GM23338 (cell line): Measurements from ENCODE around the gene C2orf49. TPM values are rescaled to one million over a fixed set of nuclear protein-coding genes. Genes with fewer than 3 reads are reported as not detected.

Experiments
- ATAC-seq: fragments of 200-7000 bp; cut with Tn5 transposase; 3 replicates; pipeline ENCODE4 v1.9.1; 2020
- DNase-seq: peaks from one replicate; pipeline ENCODE4 v3.0.0-alpha.2; 2015; ENCODE audit warnings: low spot score
- H2AFZ ChIP-seq: fragments of 200-600 bp; sonication (generic); 2 replicates; pipeline ENCODE4 v1.8.0; 2016; ENCODE audit warnings: antibody characterized with exemption, mild to moderate bottlenecking, moderate library complexity
- H3F3A ChIP-seq: fragments of 200-600 bp; sonication (generic); replicated peaks from 2 replicates; pipeline ENCODE4 v1.8.0; 2017; ENCODE audit warnings: antibody characterized with exemption, mixed run types, low read depth
- H3K27ac ChIP-seq: fragments of 200-600 bp; sonication (generic); 2 replicates; pipeline ENCODE4 v1.6.1; 2016; ENCODE audit warnings: low read depth
- H3K27me3 ChIP-seq: fragments of 200-600 bp; sonication (generic); 2 replicates; pipeline ENCODE4 v1.8.0; 2016; ENCODE audit warnings: mild to moderate bottlenecking, mixed run types, moderate library complexity; ENCODE audit not compliant: insufficient read depth
- H3K36me3 ChIP-seq: fragments of 200-600 bp; sonication (generic); 2 replicates; pipeline ENCODE4 v1.8.0; 2016; ENCODE audit warnings: mild to moderate bottlenecking; ENCODE audit not compliant: insufficient read depth
- H3K4me1 ChIP-seq: fragments of 200-600 bp; sonication (generic); 2 replicates; pipeline ENCODE4 v1.8.0; 2016; ENCODE audit warnings: mild to moderate bottlenecking, moderate library complexity; ENCODE audit not compliant: insufficient read depth
- H3K4me2 ChIP-seq: fragments of 200-600 bp; sonication (generic); 2 replicates; pipeline ENCODE4 v1.7.1; 2017; ENCODE audit warnings: mixed run types
- H3K4me3 ChIP-seq: fragments of 200-600 bp; sonication (generic); 2 replicates; pipeline ENCODE4 v1.6.1; 2016; ENCODE audit warnings: mixed run types
- H3K79me2 ChIP-seq: fragments of 200-600 bp; sonication (generic); replicated peaks from 2 replicates; pipeline ENCODE4 v1.8.0; 2017; ENCODE audit warnings: mild to moderate bottlenecking; ENCODE audit not compliant: insufficient read depth
- H3K9me2 ChIP-seq: fragments of 200-600 bp; sonication (generic); 2 replicates; pipeline ENCODE4 v1.8.0; 2017; ENCODE audit not compliant: insufficient read depth
- H4K20me1 ChIP-seq: fragments of 200-600 bp; sonication (generic); replicated peaks from 2 replicates; pipeline ENCODE4 v1.8.0; 2017; ENCODE audit warnings: mild to moderate bottlenecking; ENCODE audit not compliant: insufficient read depth
- H3K27ac Mint-ChIP-seq: 2 replicates; pipeline ENCODE4 v1.8.0; 2020; ENCODE audit warnings: inconsistent platforms, mild to moderate bottlenecking, moderate library complexity, mixed read lengths
- H3K27me3 Mint-ChIP-seq: 3 replicates; pipeline ENCODE4 v1.8.0; 2022; ENCODE audit warnings: low read depth, mild to moderate bottlenecking, moderate library complexity, mixed read lengths, inconsistent platforms; ENCODE audit not compliant: insufficient read depth, poor library complexity
- H3K36me3 Mint-ChIP-seq: 3 replicates; pipeline ENCODE4 v1.8.0; 2021; ENCODE audit warnings: low read depth, mild to moderate bottlenecking, inconsistent platforms, moderate library complexity, mixed read lengths
- H3K4me1 Mint-ChIP-seq: 3 replicates; pipeline ENCODE4 v1.8.0; 2020; ENCODE audit warnings: mild to moderate bottlenecking, inconsistent platforms, mixed read lengths
- H3K4me3 Mint-ChIP-seq: 3 replicates; pipeline ENCODE4 v1.8.0; 2021; ENCODE audit warnings: moderate library complexity, mild to moderate bottlenecking, inconsistent platforms, mixed read lengths
- H3K9me3 Mint-ChIP-seq: 3 replicates; pipeline ENCODE4 v1.8.0; 2020; ENCODE audit warnings: moderate library complexity, mild to moderate bottlenecking, inconsistent platforms, mixed read lengths
- ETS1 ChIP-seq: IDR thresholded peaks from 2 replicates; pipeline ENCODE4 v1.6.1; 2016; ENCODE audit warnings: antibody characterized with exemption
- EZH2 ChIP-seq: fragments of 200-600 bp; sonication (generic); IDR thresholded peaks from one replicate; pipeline ENCODE4 v1.8.0; 2017; ENCODE audit warnings: antibody characterized with exemption, mild to moderate bottlenecking, low read depth; ENCODE audit not compliant: unreplicated experiment
- JUNB ChIP-seq: IDR thresholded peaks from one replicate; pipeline ENCODE4 v1.6.1; 2016; ENCODE audit warnings: antibody characterized with exemption; ENCODE audit not compliant: unreplicated experiment
- REST ChIP-seq: IDR thresholded peaks from one replicate; pipeline ENCODE4 v1.6.1; 2018; ENCODE audit warnings: antibody characterized with exemption; ENCODE audit not compliant: unreplicated experiment
- ZNF462 ChIP-seq: fragments of 250-450 bp; sonication (Bioruptor Pico); IDR thresholded peaks from 2 replicates; pipeline ENCODE4 v1.5.0; 2020; ENCODE audit warnings: mild to moderate bottlenecking, moderate library complexity
- polyA plus RNA-seq: library from polyadenylated mRNA; unstranded; fragments of >200 nt; fragmentation: Nextera tagmentation; extraction: Ambion mirVana; gene quantifications from 2 replicates; pipeline ENCODE4 v1.2.1, GENCODE V29; 2016
- total RNA-seq: library from RNA; depleted of rRNA; stranded (reverse); fragments of >200 nt; shearing (Covaris generic); gene quantifications from 2 replicates; pipeline ENCODE4 v1.2.3, GENCODE V29; 2014

C2orf49 gene
- total and polyA plus RNA-seq, 2 experiments from 2014 or later, result 19.6 to 33.8 TPM

- TF ChIP-seq ZNF462 (CRISPR knock-in tag), result no peak
- TF ChIP-seq JUNB, result no peak
- TF ChIP-seq ETS1, result no peak
These were observed 36.6 kb downstream of the C2orf49 start (continued) for GRCh38 chr2:105373895-105374401.

- Mint-ChIP-seq H3K4me1 (no peaks in the 10 kb centered on the region), H3K4me3 (no peak overlapping the region), H3K27me3 (peaks cover 2% of the 10 kb centered on the region), H3K36me3 (peaks cover 8% of the 10 kb centered on the region), H3K9me3 (no peaks in the 10 kb centered on the region), H3K27ac (no peak overlapping the region)
- Histone ChIP-seq H3K9me2 (no peaks in the 10 kb centered on the region), H3K4me2 (no peak overlapping the region), H3K36me3 (no peaks in the 10 kb centered on the region), H3K4me1 (no peaks in the 10 kb centered on the region), H3K27me3 (no peaks in the 10 kb centered on the region), H2AFZ (no peak overlapping the region), H3K79me2 (0 out of 2 replicates have a peak, but pooled peaks cover 2% of the 10 kb centered on the region), H4K20me1 (no peaks in the 10 kb centered on the region), H3K27ac (no peak overlapping the region), H3F3A (no peaks in the 10 kb centered on the region), H3K4me3 (no peak overlapping the region)
- ATAC-seq (no peak), DNase-seq (no peak)
- TF ChIP-seq REST (no peak), EZH2 (no peak)
These were observed 37.7 kb downstream of the C2orf49 start for GRCh38 chr2:105375001-105375561.
